Neuronal stem cell (in vitro differentiated cells): ENCODE data around the gene AP1S1.
A peak's percentile ranks its signal among the peaks of the same experiment; 100 is the strongest.
"Not testable (repeated sequence)": the region's sequence is repeated elsewhere in the genome, so short reads cannot be mapped to it uniquely, and the experiment has no call there.

Experiments
- DNase-seq: peaks from one replicate; pipeline ENCODE4 v3.0.0-alpha.2; 2013; ENCODE audit warnings: low spot score
- H2AFZ ChIP-seq: one replicate; pipeline ENCODE4 v1.6.1; 2013; ENCODE audit warnings: mild to moderate bottlenecking, low read length, inconsistent platforms
- H2AK5ac ChIP-seq: 2 replicates; pipeline ENCODE4 v1.6.1; 2013; ENCODE audit warnings: low read depth, mild to moderate bottlenecking, inconsistent platforms, low read length, moderate library complexity, mixed read lengths
- H2BK120ac ChIP-seq: 2 replicates; pipeline ENCODE4 v1.6.1; 2013; ENCODE audit warnings: low read depth, mild to moderate bottlenecking, inconsistent platforms, low read length, moderate library complexity, mixed read lengths
- H2BK12ac ChIP-seq: one replicate; pipeline ENCODE4 v1.6.1; 2013; ENCODE audit warnings: low read length, inconsistent platforms
- H2BK15ac ChIP-seq: 2 replicates; pipeline ENCODE4 v1.6.1; 2013; ENCODE audit warnings: mild to moderate bottlenecking, low read length, inconsistent platforms, mixed read lengths
- H2BK5ac ChIP-seq: one replicate; pipeline ENCODE4 v1.6.1; 2013; ENCODE audit warnings: inconsistent platforms, mild to moderate bottlenecking, low read length, moderate library complexity
- H3K14ac ChIP-seq: one replicate; pipeline ENCODE4 v1.6.1; 2013; ENCODE audit warnings: low read length, inconsistent platforms
- H3K18ac ChIP-seq: 2 replicates; pipeline ENCODE4 v1.6.1; 2013; ENCODE audit warnings: low read length, inconsistent platforms
- H3K23ac ChIP-seq: 2 replicates; pipeline ENCODE4 v1.6.1; 2013; ENCODE audit warnings: low read depth, mild to moderate bottlenecking, mixed read lengths, low read length, inconsistent platforms; ENCODE audit not compliant: poor library complexity
- H3K27ac ChIP-seq: replicated peaks from 3 replicates; pipeline ENCODE4 v1.5.1; 2013; ENCODE audit warnings: low read length, inconsistent platforms
- H3K27me3 ChIP-seq, 3 experiments: 2 replicates each; pipeline ENCODE4 v1.6.1; 2013; ENCODE audit warnings: low read length in 3 of 3, mild to moderate bottlenecking in 2 of 3, inconsistent platforms in 1 of 3, low read depth in 1 of 3, mixed read lengths in 1 of 3, moderate library complexity in 1 of 3; ENCODE audit not compliant: control insufficient read depth in 3 of 3, insufficient read depth in 3 of 3
- H3K36me3 ChIP-seq, 2 donors: replicated peaks in 1 of 2; 2 replicates each; pipeline ENCODE4 v1.6.1; 2013; ENCODE audit warnings: low read length in 2 of 2; ENCODE audit not compliant: control insufficient read depth in 2 of 2, insufficient read depth in 2 of 2
- H3K4ac ChIP-seq: 2 replicates; pipeline ENCODE4 v1.6.1; 2013; ENCODE audit warnings: inconsistent platforms, mild to moderate bottlenecking, low read length, moderate library complexity
- H3K4me1 ChIP-seq, 2 donors: 1 replicate in 1 of 2; 2 replicates in 1 of 2; pipeline ENCODE4 v1.6.1; 2013; ENCODE audit warnings: low read length in 2 of 2, low read depth in 1 of 2; ENCODE audit not compliant: control insufficient read depth in 2 of 2, insufficient read depth in 1 of 2
- H3K4me2 ChIP-seq: one replicate; pipeline ENCODE4 v1.6.1; 2013; ENCODE audit warnings: mild to moderate bottlenecking, low read length, inconsistent platforms; ENCODE audit not compliant: insufficient read depth, poor library complexity, severe bottlenecking
- H3K4me3 ChIP-seq, 2 donors: 2 replicates each; pipeline ENCODE4 v1.5.1; 2013; ENCODE audit warnings: low read length in 2 of 2, mild to moderate bottlenecking in 2 of 2, inconsistent platforms in 1 of 2, moderate library complexity in 1 of 2
- H3K79me1 ChIP-seq: one replicate; pipeline ENCODE4 v1.6.1; 2013; ENCODE audit warnings: low read depth, mild to moderate bottlenecking, inconsistent platforms, low read length, moderate library complexity
- H3K9ac ChIP-seq: one replicate; pipeline ENCODE4 v1.6.1; 2013; ENCODE audit warnings: mild to moderate bottlenecking, low read depth, low read length, inconsistent platforms; ENCODE audit not compliant: poor library complexity
- H3K9me3 ChIP-seq, 2 donors: replicated peaks in 1 of 2; 2 replicates each; pipeline versions ENCODE3 to v1.6.1; 2013; ENCODE audit warnings: low read length in 2 of 2, mild to moderate bottlenecking in 2 of 2, inconsistent platforms in 1 of 2, low read depth in 1 of 2, mixed read lengths in 1 of 2, moderate library complexity in 1 of 2; ENCODE audit not compliant: control insufficient read depth in 2 of 2, insufficient read depth in 1 of 2
- H4K8ac ChIP-seq: one replicate; pipeline ENCODE4 v1.6.1; 2013; ENCODE audit warnings: low read depth, mild to moderate bottlenecking, inconsistent platforms, low read length, moderate library complexity
- H4K91ac ChIP-seq: one replicate; pipeline ENCODE4 v1.6.1; 2013; ENCODE audit warnings: low read length, low read depth, mild to moderate bottlenecking, inconsistent platforms; ENCODE audit not compliant: poor library complexity
- WGBS, 2 donors: extraction: QIAGEN DNeasy Blood & Tissue Kit; methylation state at CpG; one replicate each; pipeline ENCODE4 v1.1.7; 2013; ENCODE audit warnings: missing lambda C conversion rate in 2 of 2, mixed read lengths in 1 of 2; ENCODE audit not compliant: insufficient read length in 2 of 2, insufficient replicate concordance in 1 of 2; ENCODE audit errors: extremely low coverage in 2 of 2; 5-methylcytosine and 5-hydroxymethylcytosine counted together

AP1S1 gene

GRCh38 chr7:101197991-101198390 is 43.7 kb downstream of the AP1S1 start:
- Histone ChIP-seq H3K27me3 (peaks cover 9 to 30% (median 28%) of the 10 kb centered on the region in 3 experiments), H3K23ac (no peak overlapping the region), H3K36me3 (no peaks in the 10 kb centered on the region), H2BK120ac (no peak overlapping the region), H2BK12ac (peak overlapping the region; percentile 4), H3K14ac (no peak overlapping the region), H2BK5ac (no peak overlapping the region), H4K8ac (no peak overlapping the region), H2AK5ac (peak overlapping the region; percentile 19), H4K91ac (no peak overlapping the region), H3K27ac (no peak overlapping the region), H3K4me1 (peaks cover 3 to 15% of the 10 kb centered on the region in 2 donors), H2BK15ac (no peak overlapping the region), H3K9me3 (no peaks in the 10 kb centered on the region), H3K4me3 (no peak overlapping the region), H3K4me2 (no peak overlapping the region), H2AFZ (no peak overlapping the region), H3K9ac (no peak overlapping the region), H3K4ac (no peak overlapping the region), H3K79me1 (no peaks in the 10 kb centered on the region), H3K18ac (no peak overlapping the region)
- DNase-seq = no peak
- no CpG with 5 or more reads among the region's 21 CpGs for WGBS, 2 donors

- peaks cover 3 to 15% of the 10 kb centered on the region in 2 donors for H3K4me1 ChIP-seq
- H2AK5ac ChIP-seq = no peak overlapping the region
- no peak overlapping the region for H2BK120ac ChIP-seq
- no peak overlapping the region for H3K14ac ChIP-seq
- H3K9me3 ChIP-seq = no peaks in the 10 kb centered on the region
- H3K4ac ChIP-seq = no peak overlapping the region
- no peak overlapping the region for H3K4me3 ChIP-seq
- whole genome bisulfite sequencing, 2 donors = no CpG with 5 or more reads among the region's 14 CpGs
- H3K18ac ChIP-seq = no peak overlapping the region
- no peak overlapping the region for H3K4me2 ChIP-seq
- no peak overlapping the region for H3K23ac ChIP-seq
- H2AFZ ChIP-seq = no peak overlapping the region
- H3K79me1 ChIP-seq = no peaks in the 10 kb centered on the region
- no peak overlapping the region for H4K8ac ChIP-seq
- no peak for DNase-seq
- H3K27me3 ChIP-seq = peaks cover 9 to 35% (median 32%) of the 10 kb centered on the region in 3 experiments
- no peaks in the 10 kb centered on the region for H3K36me3 ChIP-seq
- no peak overlapping the region for H2BK12ac ChIP-seq
- H2BK5ac ChIP-seq = no peak overlapping the region
- no peak overlapping the region for H3K27ac ChIP-seq
- H4K91ac ChIP-seq = no peak overlapping the region
- H2BK15ac ChIP-seq = no peak overlapping the region
- H3K9ac ChIP-seq = no peak overlapping the region
These were observed 44.2 kb downstream of the AP1S1 start for GRCh38 chr7:101198476-101198875.

- H4K91ac ChIP-seq, H2BK120ac ChIP-seq, H2AFZ ChIP-seq, H2BK5ac ChIP-seq, H3K79me1 ChIP-seq, H3K9ac ChIP-seq, H2BK12ac ChIP-seq, H3K9me3 ChIP-seq, H2BK15ac ChIP-seq, H3K36me3 ChIP-seq, H4K8ac ChIP-seq, H3K27ac ChIP-seq, H3K14ac ChIP-seq, H3K4me2 ChIP-seq, H2AK5ac ChIP-seq, H3K18ac ChIP-seq, H3K4me3 ChIP-seq, H3K4ac ChIP-seq, DNase-seq, H3K23ac ChIP-seq: not testable (repeated sequence)
- WGBS, 2 donors = no CpG with 5 or more reads among the region's 10 CpGs
- peaks cover 3 to 15% of the 10 kb centered on the region in 2 donors for H3K4me1 ChIP-seq
- peaks cover 9 to 38% (median 33%) of the 10 kb centered on the region in 3 experiments for H3K27me3 ChIP-seq
These were observed 45.2 kb downstream of the AP1S1 start for GRCh38 chr7:101199522-101199921.

- Histone ChIP-seq H2BK120ac (no peak overlapping the region), H3K36me3 (no peaks in the 10 kb centered on the region), H2AK5ac (no peak overlapping the region), H3K79me1 (no peaks in the 10 kb centered on the region), H3K4me3 (no peak overlapping the region), H3K4ac (no peak overlapping the region), H3K4me1 (peaks cover 3 to 15% of the 10 kb centered on the region in 2 donors), H3K9ac (no peak overlapping the region), H2BK12ac (no peak overlapping the region), H3K18ac (no peak overlapping the region), H4K91ac (no peak overlapping the region), H3K14ac (no peak overlapping the region), H3K27ac (no peak overlapping the region), H4K8ac (no peak overlapping the region), H2AFZ (peak overlapping the region; percentile 50), H3K27me3 (peaks cover 9 to 36% (median 31%) of the 10 kb centered on the region in 3 experiments), H3K23ac (no peak overlapping the region), H2BK5ac (no peak overlapping the region), H2BK15ac (peak overlapping the region; percentile 9), H3K9me3 (no peaks in the 10 kb centered on the region), H3K4me2 (no peak overlapping the region)
- DNase-seq = no peak
- no CpG with 5 or more reads among the region's 2 CpGs for WGBS, 2 donors
These were observed 46.2 kb downstream of the AP1S1 start for GRCh38 chr7:101200504-101200861.
